T-helper 2 cell (primary cell): ENCODE measurements around the gene SPATS2L.

ENCODE experiments used
- DNase-seq, 5 experiments: peaks; one replicate each; pipeline versions ENCODE4 v3.0.0 to v3.0.0-alpha.2; 2012 to 2022
- total RNA-seq, 2 donors: gene quantifications; one replicate each; lab custom pipeline; 2026; lab: John Stamatoyannopoulos, UW

SPATS2L gene
- 11.6 to 12.2 reads per million in 2 donors for total RNA-seq

DNA sequence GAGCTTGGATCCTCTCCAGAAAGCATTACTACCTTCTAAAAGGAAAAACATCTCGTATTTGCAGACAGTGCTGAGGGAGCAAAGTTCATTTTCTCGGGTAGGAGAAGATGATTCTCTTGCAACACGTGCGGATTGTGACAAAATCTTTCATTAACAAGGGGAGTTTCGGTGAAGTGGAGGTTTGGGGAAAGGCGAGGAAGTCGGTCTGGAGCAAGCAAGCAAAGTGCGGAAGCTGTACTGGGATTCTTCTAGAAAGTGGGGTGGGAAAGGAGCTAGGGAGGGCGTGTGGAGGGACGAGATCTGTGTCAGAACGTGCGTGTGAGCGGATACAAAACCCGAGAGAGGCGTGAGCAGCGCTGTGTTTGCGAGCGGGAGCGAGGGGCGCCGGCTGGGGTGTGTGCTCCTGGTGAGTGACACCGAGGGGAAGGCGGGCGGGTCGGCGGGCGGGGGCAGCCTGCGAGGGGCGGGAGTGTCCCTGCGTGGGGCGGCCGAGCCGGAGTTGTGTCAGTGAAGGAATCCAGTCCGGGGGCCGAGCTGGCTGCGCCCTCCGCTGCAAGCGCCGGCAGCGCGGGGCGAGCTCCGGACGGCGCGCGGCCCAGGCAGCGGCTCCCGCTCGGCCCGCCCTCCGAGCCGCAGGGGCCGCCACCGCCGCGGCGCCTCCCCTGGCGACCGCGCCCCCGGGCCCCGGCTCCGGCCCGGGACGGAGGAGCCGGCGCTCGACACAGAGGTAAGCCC, at the start of gene SPATS2L:
TSS of gene SPATS2L (plus strand) at position 498 of the 735 bp plus-strand sequence. CDS start 82,552 bp downstream, outside the sequence.
- DNase-seq = peak; percentile 15 to 85 (median 18)

DNA sequence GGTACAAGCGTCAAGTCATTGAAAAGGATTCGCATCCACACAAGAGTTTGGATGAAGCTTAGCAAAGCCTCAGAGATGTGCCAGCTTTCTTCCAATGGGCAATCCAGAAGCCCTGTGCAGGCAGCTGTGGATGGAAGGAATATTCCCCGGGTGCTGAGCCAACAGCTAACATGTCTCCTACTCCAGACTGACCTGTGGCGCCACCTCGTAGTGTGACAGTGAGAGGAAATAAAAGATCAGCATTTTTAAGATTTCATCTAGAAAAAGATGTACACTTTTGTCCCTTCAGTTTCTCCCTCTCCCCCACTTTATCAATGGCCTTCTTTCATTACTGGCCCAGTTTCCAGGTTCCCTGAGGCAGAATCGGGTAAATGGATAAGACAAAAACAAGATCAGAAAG, 48.9 kb upstream of the SPATS2L start:
- no peak for DNase-seq

- DNase-seq = no peak
These were observed 48.4 kb upstream of the SPATS2L start for GRCh38 chr2:200258081-200258480.

GRCh38 chr2:200258881-200259576, 47.5 kb upstream of the SPATS2L start:
- no peak for DNase-seq

GRCh38 chr2:200259577-200259957, 46.9 kb upstream of the SPATS2L start:
- DNase-seq = no peak

DNA sequence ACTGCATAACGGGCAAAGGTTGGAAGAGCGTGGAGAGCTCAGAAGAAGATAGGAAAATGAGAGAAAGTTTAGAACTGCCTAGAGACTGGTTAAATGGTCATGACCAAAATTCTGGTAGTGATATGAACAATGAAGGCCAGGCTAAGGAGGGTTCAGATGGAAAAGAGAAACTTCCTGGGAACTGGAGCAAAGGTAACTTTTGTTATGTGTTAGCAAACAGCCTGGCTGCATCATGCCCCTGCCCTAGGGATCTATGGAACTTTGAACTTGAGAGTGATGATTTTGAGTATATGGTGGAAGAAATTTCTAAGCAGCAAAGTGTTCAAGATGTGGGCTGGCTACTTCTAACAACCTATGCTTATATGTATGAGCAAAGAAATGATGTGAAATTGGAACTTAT, 44.4 kb upstream of the SPATS2L start:
- no peak for DNase-seq

- no peak for DNase-seq
These were observed 43.2 kb upstream of the SPATS2L start for GRCh38 chr2:200263279-200263678.

GRCh38 chr2:200264631-200265030, 41.9 kb upstream of the SPATS2L start:
- DNase-seq = no peak

- no peak for DNase-seq
These were observed 40.1 kb upstream of the SPATS2L start for GRCh38 chr2:200266406-200266805.

DNA sequence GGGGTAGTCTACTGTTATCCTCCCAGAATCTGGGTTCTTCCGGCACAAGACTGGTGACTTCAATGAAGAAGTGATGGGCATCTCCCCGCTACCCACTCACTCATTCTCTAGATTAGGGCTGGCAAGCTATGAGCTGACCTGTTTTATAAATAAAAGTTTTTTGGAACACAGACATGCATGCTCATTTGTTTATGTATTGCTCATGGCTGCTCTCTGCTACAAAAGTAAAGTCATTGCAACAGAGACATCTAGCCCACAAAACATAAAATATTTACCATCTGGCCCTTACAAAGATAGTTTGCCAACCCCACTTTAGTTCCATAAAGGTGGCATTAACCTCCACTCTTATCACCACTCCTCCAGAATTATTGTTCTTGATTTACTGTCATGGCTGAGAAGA, 39.1 kb upstream of the SPATS2L start:
- no peak for DNase-seq

- no peak for DNase-seq
These were observed 35.8 kb upstream of the SPATS2L start for GRCh38 chr2:200270732-200271131.

- DNase-seq = no peak
These were observed 34.2 kb upstream of the SPATS2L start for GRCh38 chr2:200272320-200272719.

- DNase-seq = no peak
These were observed 32.1 kb upstream of the SPATS2L start for GRCh38 chr2:200274116-200275075.

DNA sequence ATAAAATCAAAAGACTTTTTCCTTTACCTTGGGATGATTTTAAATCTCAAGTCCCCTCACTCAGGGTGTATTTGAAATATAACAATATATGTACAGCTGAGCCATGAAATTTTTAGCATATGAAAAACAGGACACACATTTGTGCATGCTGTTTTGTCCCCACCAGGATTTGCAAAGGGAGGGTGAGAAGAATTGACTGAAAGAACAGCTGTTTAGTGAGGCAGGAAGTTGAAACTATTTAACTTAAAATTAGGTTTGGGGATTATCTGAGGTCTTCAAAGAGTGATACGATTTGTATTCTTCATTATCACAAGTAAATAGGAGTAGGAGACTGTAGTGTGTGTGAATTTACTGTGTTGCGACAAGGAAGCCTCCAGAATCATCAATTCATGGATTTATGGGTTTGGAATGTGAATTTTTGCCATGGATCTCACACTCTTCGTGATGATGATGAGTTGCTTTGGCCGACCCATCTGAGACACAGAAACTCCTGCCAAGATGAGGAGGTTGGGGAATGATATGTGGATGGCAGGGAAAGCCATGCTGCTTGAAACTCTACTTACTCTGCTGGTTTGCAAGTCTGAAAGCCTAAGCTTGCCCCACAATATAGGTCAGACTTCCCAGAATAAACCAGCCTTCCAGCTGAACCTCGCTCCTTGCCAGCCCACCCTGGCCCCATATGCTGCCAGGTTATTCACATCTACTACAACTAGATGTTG, 31.0 kb upstream of the SPATS2L start:
- DNase-seq = no peak

DNA sequence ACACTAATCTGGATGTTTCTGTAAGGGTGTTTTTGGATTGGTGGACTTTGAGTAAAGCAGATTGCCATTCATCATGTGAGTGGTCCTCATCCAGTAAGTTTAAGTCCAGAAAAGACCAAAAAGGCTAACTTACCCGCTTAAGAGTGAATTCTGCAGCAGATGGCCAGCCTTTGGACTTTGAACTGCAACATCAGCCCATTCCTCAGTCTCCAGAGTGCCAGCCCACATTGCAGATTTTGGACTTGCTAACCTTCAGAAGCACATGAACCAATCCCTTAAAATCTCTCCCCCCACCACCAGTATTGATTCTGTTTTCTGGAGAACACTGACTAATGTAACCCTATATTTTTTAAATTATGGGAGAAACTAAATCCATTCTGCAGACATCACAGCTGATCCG, 30.0 kb upstream of the SPATS2L start:
- no peak for DNase-seq

- DNase-seq = no peak
These were observed 27.7 kb upstream of the SPATS2L start for GRCh38 chr2:200278694-200279316.

- no peak for DNase-seq
These were observed 26.6 kb upstream of the SPATS2L start for GRCh38 chr2:200279857-200280256.

- no peak for DNase-seq
These were observed 19.9 kb upstream of the SPATS2L start for GRCh38 chr2:200286578-200286977.

DNA sequence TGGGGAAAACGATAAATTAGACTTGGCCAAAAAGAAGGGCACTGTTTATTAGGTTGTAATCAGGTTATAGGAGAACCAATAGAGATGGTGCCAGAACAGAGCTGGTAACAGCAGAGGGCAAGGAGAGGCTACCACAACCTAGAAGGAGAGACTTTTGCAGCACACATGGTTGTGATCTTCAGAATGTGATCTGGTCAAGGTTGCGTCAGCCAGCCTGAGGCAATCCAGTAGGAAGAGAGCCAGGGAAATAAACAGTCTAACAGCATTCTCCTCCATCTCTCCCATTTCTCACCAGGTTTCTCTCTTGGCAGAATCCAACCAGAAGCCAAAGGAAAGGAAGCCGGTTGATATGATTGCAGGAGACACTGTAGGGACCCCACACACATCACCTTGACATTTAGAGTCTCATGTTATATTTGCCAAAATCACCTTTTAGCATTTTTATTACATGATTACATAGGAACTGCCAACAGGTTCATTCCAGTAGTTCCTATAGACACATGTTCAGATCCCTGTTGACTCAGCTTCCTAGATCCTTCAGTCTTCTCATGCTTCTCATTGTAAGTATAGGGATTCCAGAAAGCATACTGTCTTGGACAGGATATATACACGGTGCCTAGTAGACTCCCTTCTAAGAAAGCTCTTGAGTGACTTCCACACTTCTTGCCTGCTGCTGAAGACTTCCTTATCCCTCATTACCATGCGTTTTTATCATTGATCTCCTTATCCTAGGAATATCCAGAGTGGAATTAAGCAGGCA, 17.6 kb upstream of the SPATS2L start:
- no peak for DNase-seq

DNA sequence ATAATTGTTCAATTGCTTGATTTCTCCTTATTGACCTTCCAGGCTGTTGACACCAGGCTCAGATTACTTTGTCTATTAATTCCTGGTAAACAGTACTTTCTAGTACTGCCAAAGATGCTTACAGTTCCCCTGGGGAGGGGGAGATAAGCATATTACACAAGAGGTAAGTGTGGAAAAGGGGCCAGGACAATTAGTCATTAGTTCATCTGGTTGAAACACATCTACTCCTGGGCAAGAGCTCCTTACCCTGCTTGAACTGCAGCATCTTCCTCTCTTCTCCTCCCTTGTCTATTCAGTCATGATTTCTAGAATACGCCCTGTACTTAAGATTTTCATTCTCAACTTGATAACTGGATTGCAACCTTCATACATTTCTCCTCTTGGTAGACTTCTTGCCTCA, 10.4 kb upstream of the SPATS2L start:
- DNase-seq = no peak

- DNase-seq = no peak
These were observed 9.4 kb upstream of the SPATS2L start for GRCh38 chr2:200297100-200297499.
